22Rv1 (cell line): ENCODE data around the gene BANF1.

Experiments
- CTCF ChIP-seq: fragments of 450-650 bp; IDR thresholded peaks from 2 replicates; pipeline ENCODE4 v1.5.1; 2017; ENCODE audit warnings: mild to moderate bottlenecking
- ZFX ChIP-seq: fragments of 450-650 bp; IDR thresholded peaks from 2 replicates; pipeline ENCODE4 v1.6.1; 2017; ENCODE audit warnings: antibody characterized with exemption, borderline replicate concordance

GRCh38 chr11:66013762-66014100 is 11.4 kb downstream of the BANF1 start:
- TF ChIP-seq CTCF (no peak), ZFX (no peak)
